Right lobe of liver (tissue), 4 donors: Measurements from ENCODE around the gene TBC1D3B.

Source experiments
- CTCF ChIP-seq, 4 donors: fragments of 200-600 bp in 3 of 4; fragments of 450-650 bp in 1 of 4; IDR thresholded peaks; one replicate each; pipeline versions ENCODE4 v1.5.1 to v1.8.0; 2016 to 2022; ENCODE audit warnings: antibody characterized with exemption in 4 of 4, mild to moderate bottlenecking in 2 of 4
- POLR2A ChIP-seq: fragments of 450-650 bp; IDR thresholded peaks from one replicate; pipeline ENCODE4 v1.6.1; 2017; ENCODE audit warnings: antibody characterized with exemption, mild to moderate bottlenecking
- donor health status: DM: no; HTN: no; CAD: no.
- donor health status: DM: no; HTN: no; CAD: no.
- donor health status: DM: no; HTN: yes; CAD: no.

GRCh38 chr17:36132421-36132831 is 44.0 kb downstream of the TBC1D3B start:
- no peak for TF ChIP-seq POLR2A
- no peak for TF ChIP-seq CTCF (IDR thresholded peaks at IDR 0.05)
